ENCODE data around the gene LTC4S. TPM values are rescaled to one million over a fixed set of nuclear protein-coding genes. Genes with fewer than 3 reads are reported as not detected.

The LTC4S gene
- total and polyA plus RNA-seq, 4 donors: 1.3 to 3.3 (median 2.1) TPM

GRCh38 chr5:179802207-179802883, 8.6 kb downstream of the LTC4S start:
- peak overlapping the region; percentile 78 to 89 for H3K27ac ChIP-seq (ENCODE audit: low read depth in 1 of 2, low read length in 2 of 2)
- H3K9ac ChIP-seq (ENCODE audit: low read depth in 1 of 2, low read length in 2 of 2): no peak overlapping the region
- DNase-seq (ENCODE audit: low spot score): no peak
- peaks cover 17 to 44% (median 32%) of the 10 kb centered on the region in 4 donors for H3K4me1 ChIP-seq (ENCODE audit: control insufficient read depth in 4 of 4, insufficient read depth in 4 of 4, low read length in 3 of 4)
- H3K4me3 ChIP-seq (ENCODE audit: low read depth in 1 of 3, low read length in 3 of 3): peak overlapping the region in 1 of 3 donors; percentile 7
- H3K27me3 ChIP-seq (ENCODE audit: control insufficient read depth in 4 of 4, insufficient read depth in 4 of 4, low read length in 3 of 4): no peaks in the 10 kb centered on the region
- TF ChIP-seq ATF3 (IDR thresholded peaks at IDR 0.05) (no peak), GABPA (IDR thresholded peaks at IDR 0.05 in 1 of 2, conservative IDR thresholded peaks at IDR 0.05 in 1 of 2) (no peak), NR2F2 (IDR thresholded peaks at IDR 0.05) (no peak), HNF4G (IDR thresholded peaks at IDR 0.05) (no peak), FOXA1 (IDR thresholded peaks at IDR 0.05) (no peak), SP1 (IDR thresholded peaks at IDR 0.05) (no peak), FOXA2 (IDR thresholded peaks at IDR 0.05) (no peak), EGR1 (IDR thresholded peaks at IDR 0.05; ENCODE audit: low read depth in 2 of 2) (no peak), CTCF (IDR thresholded peaks at IDR 0.05; ENCODE audit: low read depth, low read length, missing input control) (no peak), MAX (IDR thresholded peaks at IDR 0.05) (no peak), TAF1 (conservative IDR thresholded peaks at IDR 0.05) (no peak), RXRA (IDR thresholded peaks at IDR 0.05) (no peak)
- 49% methylated on average over 19 of the region's 19 CpGs for WGBS
- peaks cover 15 to 29% (median 25%) of the 10 kb centered on the region in 4 donors for H3K36me3 ChIP-seq (ENCODE audit: control insufficient read depth in 4 of 4, insufficient read depth in 3 of 4, low read depth in 1 of 4, low read length in 3 of 4)
- H3K9me3 ChIP-seq (ENCODE audit: control insufficient read depth in 4 of 4, low read length in 3 of 4): no peaks in the 10 kb centered on the region

- Histone ChIP-seq H3K4me1 (ENCODE audit: control insufficient read depth in 4 of 4, insufficient read depth in 4 of 4, low read length in 3 of 4) (peaks cover 19 to 40% (median 32%) of the 10 kb centered on the region in 4 donors), H3K36me3 (ENCODE audit: control insufficient read depth in 4 of 4, insufficient read depth in 3 of 4, low read depth in 1 of 4, low read length in 3 of 4) (peaks cover 15 to 24% (median 21%) of the 10 kb centered on the region in 4 donors), H3K27me3 (ENCODE audit: control insufficient read depth in 4 of 4, insufficient read depth in 4 of 4, low read length in 3 of 4) (no peaks in the 10 kb centered on the region), H3K9ac (ENCODE audit: low read depth in 1 of 2, low read length in 2 of 2) (peak overlapping the region in 1 of 2 donors; percentile 13), H3K4me3 (ENCODE audit: low read depth in 1 of 3, low read length in 3 of 3) (peak overlapping the region in 1 of 3 donors; percentile 33), H3K9me3 (ENCODE audit: control insufficient read depth in 4 of 4, low read length in 3 of 4) (no peaks in the 10 kb centered on the region), H3K27ac (ENCODE audit: low read depth in 1 of 2, low read length in 2 of 2) (peak overlapping the region; percentile 78 to 89)
- TF ChIP-seq JUND (IDR thresholded peaks at IDR 0.05) (peak in 1 of 2 donors; percentile 83), TAF1 (conservative IDR thresholded peaks at IDR 0.05) (no peak), NR2F2 (IDR thresholded peaks at IDR 0.05) (no peak), GABPA (IDR thresholded peaks at IDR 0.05 in 1 of 2, conservative IDR thresholded peaks at IDR 0.05 in 1 of 2) (peak in 1 of 2 donors; percentile 29), FOXA2 (IDR thresholded peaks at IDR 0.05) (peak; percentile 36), ZBTB33 (IDR thresholded peaks at IDR 0.05) (no peak), RXRA (IDR thresholded peaks at IDR 0.05) (peak; percentile 99 to 100), CTCF (IDR thresholded peaks at IDR 0.05; ENCODE audit: low read depth, low read length, missing input control) (no peak), HNF4A (conservative IDR thresholded peaks at IDR 0.05) (peak; percentile 92 to 95), FOXA1 (IDR thresholded peaks at IDR 0.05) (peak; percentile 6), MAX (IDR thresholded peaks at IDR 0.05) (no peak), HNF4G (IDR thresholded peaks at IDR 0.05) (peak; percentile 67), ATF3 (IDR thresholded peaks at IDR 0.05) (no peak), SP1 (IDR thresholded peaks at IDR 0.05) (peak; percentile 89), RAD21 (IDR thresholded peaks at IDR 0.05) (peak; percentile 24 to 36), YY1 (IDR thresholded peaks at IDR 0.05) (peak; percentile 65), EGR1 (IDR thresholded peaks at IDR 0.05; ENCODE audit: low read depth in 2 of 2) (peak in 1 of 2 donors; percentile 73), REST (IDR thresholded peaks at IDR 0.05) (no peak)
- no peak for DNase-seq (ENCODE audit: low spot score)
- 31% methylated on average over 11 of the region's 11 CpGs for WGBS
These were observed 9.3 kb downstream of the LTC4S start for GRCh38 chr5:179802950-179803562.
